ENCODE results near the gene LIN7B.

LIN7B gene

GRCh38 chr19:49113762-49114629 is at the start of gene LIN7B:
Gene LIN7B (plus strand): TSS chr19:49114370. CDS start chr19:49114405, 35 bp downstream.
- DNase-seq, result peak; percentile 78

- no peak for DNase-seq
Measured at GRCh38 chr19:49064768-49065611, 49.2 kb upstream of the LIN7B start, which contains the start of gene NTF4. Gene NTF4 (minus strand): TSS chr19:49064818. CDS start chr19:49061997, 2,821 bp downstream.

- DNase-seq, result no peak
Measured at GRCh38 chr19:49065905-49066512, 48.2 kb upstream of the LIN7B start.

GRCh38 chr19:49067554-49067953 is 46.6 kb upstream of the LIN7B start:
- no peak for DNase-seq

- DNase-seq, result no peak
Measured at GRCh38 chr19:49069026-49069425, 45.1 kb upstream of the LIN7B start.

- no peak for DNase-seq
Measured at GRCh38 chr19:49070416-49070815, 43.8 kb upstream of the LIN7B start.

GRCh38 chr19:49071860-49072547 is 42.2 kb upstream of the LIN7B start:
- DNase-seq, result no peak

- no peak for DNase-seq
Measured at GRCh38 chr19:49073514-49074378, 40.4 kb upstream of the LIN7B start.

- peak; percentile 53 for DNase-seq
Measured at GRCh38 chr19:49074869-49075268, 39.3 kb upstream of the LIN7B start.

- DNase-seq, result no peak
Measured at GRCh38 chr19:49080392-49080791, 33.8 kb upstream of the LIN7B start.

GRCh38 chr19:49081273-49081672 is 32.9 kb upstream of the LIN7B start:
- DNase-seq, result no peak

GRCh38 chr19:49084206-49085019 is 29.8 kb upstream of the LIN7B start:
- DNase-seq, result no peak

- DNase-seq, result peak; percentile 99
Measured at GRCh38 chr19:49085020-49085867, 28.9 kb upstream of the LIN7B start, which contains the start of gene SNRNP70. Gene SNRNP70 (plus strand): TSS chr19:49085451. CDS start chr19:49086415, 964 bp downstream.

GRCh38 chr19:49085868-49086232 is 28.3 kb upstream of the LIN7B start:
- DNase-seq, result no peak

GRCh38 chr19:49086296-49086695 is 27.9 kb upstream of the LIN7B start:
- no peak for DNase-seq

GRCh38 chr19:49091391-49092038 is 22.7 kb upstream of the LIN7B start:
- DNase-seq, result no peak

GRCh38 chr19:49092686-49093085 is 21.5 kb upstream of the LIN7B start:
- no peak for DNase-seq

- DNase-seq, result no peak
Measured at GRCh38 chr19:49094505-49095482, 19.4 kb upstream of the LIN7B start.

All from stimulated activated CD8-positive, alpha-beta memory T cell treated with anti-CD3 and anti-CD28 coated beads, Interleukin-4, amount 100 ng/mL, for 48 hours (primary cell).